Sciatic nerve (tissue), 2 donors: ENCODE measurements around the gene RPS6KA5. TPM values are rescaled to one million over a fixed set of nuclear protein-coding genes. Genes with fewer than 3 reads are reported as not detected.
"Not testable (repeated sequence)": the region's sequence is repeated elsewhere in the genome, so short reads cannot be mapped to it uniquely, and the experiment has no call there.

Experiments used
- ATAC-seq: fragments of 200-7000 bp; cut with Tn5 transposase; one replicate; pipeline ENCODE4 v1.9.1; 2020; ENCODE audit warnings: mild to moderate bottlenecking, moderate library complexity
- DNase-seq: peaks from one replicate; pipeline ENCODE4 v3.0.0-alpha.2; 2020; ENCODE audit warnings: low spot score
- intact Hi-C: fragments of 100-400 bp; cut with DNase I; formaldehyde crosslinking; loops from one replicate; pipeline ENCODE4 v1.14.2; 2022
- total RNA-seq: library from RNA; stranded (reverse); fragmentation: NEBNext Ultra II Directional; extraction: Animal tissue kit (Norgen Biotek cat#: 25700); gene quantifications from one replicate; pipeline ENCODE4 v1.2.1, GENCODE V29; 2021
- donor health status: DM: no; HTN: no; CAD: no.
- donor health status: DM: no; HTN: no; CAD: no.

The RPS6KA5 gene
- 30.4 TPM for total RNA-seq

- DNase-seq (peak; percentile 100), ATAC-seq (peak; percentile 98)
- intact Hi-C loops = no loop called here
These were observed at the start of gene RPS6KA5 for GRCh38 chr14:91060351-91061055. RPS6KA5 (minus strand) TSS chr14:91060641; CDS start chr14:91060434, 207 bp downstream.

GRCh38 chr14:91108941-91109611 lies 48.6 kb upstream of the RPS6KA5 start:
- DNase-seq = no peak
- no peak for ATAC-seq
- intact Hi-C loops = no loop called here

GRCh38 chr14:91103116-91103515 lies 42.7 kb upstream of the RPS6KA5 start:
- intact Hi-C loops = no loop called here
- DNase-seq = no peak
- ATAC-seq = no peak

GRCh38 chr14:91100102-91100501 lies 39.7 kb upstream of the RPS6KA5 start:
- intact Hi-C loops = no loop called here
- ATAC-seq = no peak

GRCh38 chr14:91098591-91098990 lies 38.1 kb upstream of the RPS6KA5 start:
- intact Hi-C loops = no loop called here
- DNase-seq (no peak), ATAC-seq (no peak)

More at GRCh38 chr14:91100102-91100501, 39.7 kb upstream of the RPS6KA5 start:
- no peak for DNase-seq

GRCh38 chr14:91097657-91098056 lies 37.2 kb upstream of the RPS6KA5 start:
- ATAC-seq, DNase-seq, intact Hi-C loops: not testable (repeated sequence)

- DNase-seq (no peak), ATAC-seq (no peak)
- intact Hi-C loops = no loop called here
These were observed 34.7 kb upstream of the RPS6KA5 start for GRCh38 chr14:91095178-91095577.

GRCh38 chr14:91094772-91095171 lies 34.3 kb upstream of the RPS6KA5 start:
- no peak for DNase-seq
- intact Hi-C loops = no loop called here
- no peak for ATAC-seq

GRCh38 chr14:91093743-91094472 lies 33.5 kb upstream of the RPS6KA5 start:
- ATAC-seq, intact Hi-C loops, DNase-seq: not testable (repeated sequence)

GRCh38 chr14:91092073-91092472 lies 31.6 kb upstream of the RPS6KA5 start:
- no peak for ATAC-seq
- DNase-seq = no peak
- intact Hi-C loops = no loop called here

GRCh38 chr14:91090743-91091142 lies 30.3 kb upstream of the RPS6KA5 start:
- DNase-seq (no peak), ATAC-seq (no peak)
- intact Hi-C loops = no loop called here

GRCh38 chr14:91089958-91090535 lies 29.6 kb upstream of the RPS6KA5 start:
- intact Hi-C loops = no loop called here
- DNase-seq = no peak

GRCh38 chr14:91088585-91089235 lies 28.3 kb upstream of the RPS6KA5 start:
- no peak for DNase-seq
- intact Hi-C loops = no loop called here
- ATAC-seq = no peak

More at GRCh38 chr14:91089958-91090535, 29.6 kb upstream of the RPS6KA5 start:
- ATAC-seq = no peak

GRCh38 chr14:91087470-91087869 lies 27.0 kb upstream of the RPS6KA5 start:
- intact Hi-C loops, DNase-seq, ATAC-seq: not testable (repeated sequence)

GRCh38 chr14:91084516-91084915 lies 24.1 kb upstream of the RPS6KA5 start:
- no peak for ATAC-seq
- DNase-seq = no peak
- intact Hi-C loops = no loop called here

GRCh38 chr14:91082282-91082681 lies 21.8 kb upstream of the RPS6KA5 start:
- intact Hi-C loops = no loop called here
- no peak for ATAC-seq
- DNase-seq = no peak

GRCh38 chr14:91080071-91080470 lies 19.6 kb upstream of the RPS6KA5 start:
- intact Hi-C loops = no loop called here
- DNase-seq (no peak), ATAC-seq (no peak)

GRCh38 chr14:91078095-91078737 lies 17.8 kb upstream of the RPS6KA5 start:
- no peak for ATAC-seq
- intact Hi-C loops = no loop called here
- no peak for DNase-seq
